ENCODE data around the gene TIMP2. TPM values are rescaled to one million over a fixed set of nuclear protein-coding genes. Genes with fewer than 3 reads are reported as not detected.

TIMP2 gene
- total RNA-seq, 1 experiment from 2014 or later: 114 TPM

GRCh38 chr17:78818152-78818846 is 106.9 kb downstream of the TIMP2 start:
- H2AFZ ChIP-seq: no peak overlapping the region
- H3K79me2 ChIP-seq (ENCODE audit: low read depth): no peaks in the 10 kb centered on the region
- ChIA-PET POLR2A (ENCODE audit: unreplicated experiment) (interaction anchor here (0.7 kb wide), 1 partner anchor 510 kb away, joined by 5 read pairs; no protein-coding TSS in a partner anchor), CTCF (no interaction called here)
- no peaks in the 10 kb centered on the region for H3K4me1 ChIP-seq (replicated peaks; ENCODE audit: insufficient read depth)
- no TSS peak for BruUV-seq (replicated peaks)
- H3K27me3 ChIP-seq (ENCODE audit: insufficient read depth, low read depth): no peaks in the 10 kb centered on the region
- TF ChIP-seq, protein P1, sequence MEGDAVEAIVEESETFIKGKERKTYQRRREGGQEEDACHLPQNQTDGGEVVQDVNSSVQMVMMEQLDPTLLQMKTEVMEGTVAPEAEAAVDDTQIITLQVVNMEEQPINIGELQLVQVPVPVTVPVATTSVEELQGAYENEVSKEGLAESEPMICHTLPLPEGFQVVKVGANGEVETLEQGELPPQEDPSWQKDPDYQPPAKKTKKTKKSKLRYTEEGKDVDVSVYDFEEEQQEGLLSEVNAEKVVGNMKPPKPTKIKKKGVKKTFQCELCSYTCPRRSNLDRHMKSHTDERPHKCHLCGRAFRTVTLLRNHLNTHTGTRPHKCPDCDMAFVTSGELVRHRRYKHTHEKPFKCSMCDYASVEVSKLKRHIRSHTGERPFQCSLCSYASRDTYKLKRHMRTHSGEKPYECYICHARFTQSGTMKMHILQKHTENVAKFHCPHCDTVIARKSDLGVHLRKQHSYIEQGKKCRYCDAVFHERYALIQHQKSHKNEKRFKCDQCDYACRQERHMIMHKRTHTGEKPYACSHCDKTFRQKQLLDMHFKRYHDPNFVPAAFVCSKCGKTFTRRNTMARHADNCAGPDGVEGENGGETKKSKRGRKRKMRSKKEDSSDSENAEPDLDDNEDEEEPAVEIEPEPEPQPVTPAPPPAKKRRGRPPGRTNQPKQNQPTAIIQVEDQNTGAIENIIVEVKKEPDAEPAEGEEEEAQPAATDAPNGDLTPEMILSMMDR (conservative IDR thresholded peaks at IDR 0.05): no peak
- TF ChIP-seq EZH2 (IDR thresholded peaks at IDR 0.05; ENCODE audit: low read depth): no peak
- intact Hi-C loops (cut with micrococcal nuclease; ENCODE audit: unreplicated experiment): no loop called here
- no peak overlapping the region for H3K4me3 ChIP-seq
- no peak overlapping the region for H3K27ac ChIP-seq
- no peak overlapping the region for H3K4me2 ChIP-seq
- H3K36me3 ChIP-seq (ENCODE audit: low read depth): peaks cover 13% of the 10 kb centered on the region; the same call in 1 of the 2 replicates
- H4K20me1 ChIP-seq (ENCODE audit: insufficient read depth): no peaks in the 10 kb centered on the region; the same call in 1 of the 2 replicates
- H3K9me2 ChIP-seq (ENCODE audit: insufficient read depth): no peaks in the 10 kb centered on the region
- H3K9me3 ChIP-seq (ENCODE audit: insufficient read depth, low read depth): no peaks in the 10 kb centered on the region
- H3F3A ChIP-seq (ENCODE audit: insufficient read depth, low read depth): no peaks in the 10 kb centered on the region
- no peak for DNase-seq

- POLR2A ChIA-PET (ENCODE audit: unreplicated experiment): no interaction called here
- no peaks in the 10 kb centered on the region for H3K4me1 ChIP-seq (replicated peaks; ENCODE audit: insufficient read depth)
- no peak overlapping the region for H3K4me2 ChIP-seq
- TF ChIP-seq, protein P1 (conservative IDR thresholded peaks at IDR 0.05): no peak
- intact Hi-C loops (cut with micrococcal nuclease; ENCODE audit: unreplicated experiment): no loop called here
- peaks cover 13% of the 10 kb centered on the region; the same call in 1 of the 2 replicates for H3K36me3 ChIP-seq (ENCODE audit: low read depth)
- H3K9me3 ChIP-seq (ENCODE audit: insufficient read depth, low read depth): no peaks in the 10 kb centered on the region
- no peak overlapping the region for H2AFZ ChIP-seq
- H3K4me3 ChIP-seq: no peak overlapping the region
- H3F3A ChIP-seq (ENCODE audit: insufficient read depth, low read depth): no peaks in the 10 kb centered on the region
- CTCF ChIA-PET: no interaction called here
- no peak for DNase-seq
- H3K9me2 ChIP-seq (ENCODE audit: insufficient read depth): no peaks in the 10 kb centered on the region
- no peak overlapping the region for H3K27ac ChIP-seq
- no peaks in the 10 kb centered on the region for H4K20me1 ChIP-seq (ENCODE audit: insufficient read depth)
- no TSS peak for BruUV-seq (replicated peaks)
- no peaks in the 10 kb centered on the region for H3K79me2 ChIP-seq (ENCODE audit: low read depth)
- no peaks in the 10 kb centered on the region for H3K27me3 ChIP-seq (ENCODE audit: insufficient read depth, low read depth)
Measured at GRCh38 chr17:78817123-78817522, 108.1 kb downstream of the TIMP2 start.

DNA sequence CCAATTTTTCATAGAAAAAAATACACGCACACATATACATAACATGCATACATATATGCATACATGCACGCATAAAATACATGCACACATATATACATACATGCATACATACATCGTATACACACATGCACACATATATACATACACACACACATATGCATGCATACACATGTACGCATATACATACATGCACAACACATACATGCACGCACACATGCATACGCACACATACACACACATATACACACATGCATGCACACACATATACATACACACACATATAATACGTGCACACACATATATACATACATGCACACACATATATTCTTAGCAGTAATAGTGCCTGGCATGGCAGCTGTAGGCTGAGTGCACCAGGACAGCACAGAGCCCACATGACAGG is 109.5 kb downstream of the TIMP2 start:
- POLR2A ChIA-PET (ENCODE audit: unreplicated experiment): no interaction called here
- no peaks in the 10 kb centered on the region for H3K9me3 ChIP-seq (ENCODE audit: insufficient read depth, low read depth)
- CTCF ChIA-PET: interaction anchor here (0.6 kb wide), 1 partner anchor 400 kb away, joined by 7 read pairs; no protein-coding TSS in a partner anchor

More for the DNA sequence above, 109.5 kb downstream of the TIMP2 start:
- Histone ChIP-seq H3K4me3 (no peak overlapping the region), H3K9me2 (ENCODE audit: insufficient read depth) (no peaks in the 10 kb centered on the region), H3K79me2 (ENCODE audit: low read depth) (no peaks in the 10 kb centered on the region), H3K27ac (no peak overlapping the region), H3K4me2 (no peak overlapping the region), H3F3A (ENCODE audit: insufficient read depth, low read depth) (no peaks in the 10 kb centered on the region), H3K4me1 (replicated peaks; ENCODE audit: insufficient read depth) (no peaks in the 10 kb centered on the region), H3K36me3 (ENCODE audit: low read depth) (peaks cover 13% of the 10 kb centered on the region), H2AFZ (no peak overlapping the region), H3K27me3 (ENCODE audit: insufficient read depth, low read depth) (no peaks in the 10 kb centered on the region), H4K20me1 (ENCODE audit: insufficient read depth) (no peaks in the 10 kb centered on the region)
- TF ChIP-seq EZH2 (IDR thresholded peaks at IDR 0.05; ENCODE audit: low read depth): no peak
- TF ChIP-seq, protein P1 (conservative IDR thresholded peaks at IDR 0.05): no peak
- intact Hi-C loops (cut with micrococcal nuclease; ENCODE audit: unreplicated experiment): no loop called here
- no TSS peak for BruUV-seq (replicated peaks)
- DNase-seq: no peak
